Mesendoderm (in vitro differentiated cells): Measurements from ENCODE around the gene TAX1BP3.

Source experiments
- DNase-seq: peaks from one replicate; pipeline ENCODE4 v3.0.0; 2013
- H2AK5ac ChIP-seq: 2 replicates; pipeline ENCODE4 v1.6.1; 2013; ENCODE audit warnings: low read length, inconsistent platforms
- H2BK120ac ChIP-seq: 2 replicates; pipeline ENCODE4 v1.6.1; 2013; ENCODE audit warnings: low read depth, mild to moderate bottlenecking, low read length, moderate library complexity, mixed read lengths
- H2BK15ac ChIP-seq: replicated peaks from 2 replicates; pipeline ENCODE4 v1.6.1; 2013; ENCODE audit warnings: low read depth, mild to moderate bottlenecking, moderate library complexity
- H2BK5ac ChIP-seq: 2 replicates; pipeline ENCODE4 v1.6.1; 2013; ENCODE audit warnings: low read length, inconsistent platforms
- H3K18ac ChIP-seq: 2 replicates; pipeline ENCODE4 v1.6.1; 2013; ENCODE audit warnings: mild to moderate bottlenecking, low read length, mixed read lengths
- H3K23ac ChIP-seq: one replicate; pipeline ENCODE4 v1.6.1; 2013; ENCODE audit warnings: low read length
- H3K27ac ChIP-seq: 2 replicates; pipeline ENCODE4 v1.5.1; 2013; ENCODE audit warnings: low read depth, mild to moderate bottlenecking, inconsistent platforms, low read length, moderate library complexity
- H3K27me3 ChIP-seq: 2 replicates; pipeline ENCODE4 v1.6.1; 2013; ENCODE audit warnings: low read length, control low read depth, mild to moderate bottlenecking, inconsistent platforms; ENCODE audit not compliant: insufficient read depth, poor library complexity
- H3K36me3 ChIP-seq: 2 replicates; pipeline ENCODE4 v1.6.1; 2013; ENCODE audit warnings: low read length, inconsistent platforms; ENCODE audit not compliant: control insufficient read depth, insufficient read depth
- H3K4ac ChIP-seq: one replicate; pipeline ENCODE4 v1.6.1; 2013; ENCODE audit warnings: low read depth, mild to moderate bottlenecking, low read length, moderate library complexity
- H3K4me1 ChIP-seq: 2 replicates; pipeline ENCODE4 v1.6.1; 2013; ENCODE audit warnings: low read depth, low read length, inconsistent platforms; ENCODE audit not compliant: control insufficient read depth
- H3K4me2 ChIP-seq: 2 replicates; pipeline ENCODE4 v1.6.1; 2013; ENCODE audit warnings: low read length
- H3K4me3 ChIP-seq: 2 replicates; pipeline ENCODE4 v1.5.1; 2013; ENCODE audit warnings: mild to moderate bottlenecking, low read length
- H3K56ac ChIP-seq: one replicate; pipeline ENCODE4 v1.6.1; 2013; ENCODE audit warnings: low read length
- H3K79me1 ChIP-seq: 2 replicates; pipeline ENCODE4 v1.6.1; 2013; ENCODE audit warnings: low read length, inconsistent platforms
- H3K79me2 ChIP-seq: 2 replicates; pipeline ENCODE4 v1.6.1; 2013; ENCODE audit warnings: mild to moderate bottlenecking, low read length; ENCODE audit not compliant: control insufficient read depth, insufficient read depth
- H3K9ac ChIP-seq: 2 replicates; pipeline ENCODE4 v1.6.1; 2013; ENCODE audit warnings: low read length, inconsistent platforms
- H4K5ac ChIP-seq: one replicate; pipeline ENCODE4 v1.6.1; 2013; ENCODE audit warnings: low read length
- H4K8ac ChIP-seq: one replicate; pipeline ENCODE4 v1.6.1; 2013; ENCODE audit warnings: low read depth, mild to moderate bottlenecking, control low read depth, low read length, moderate library complexity
- WGBS: extraction: QIAGEN DNeasy Blood & Tissue Kit; methylation state at CpG from one replicate; pipeline ENCODE4 v1.1.7; 2013; ENCODE audit warnings: low lambda C conversion rate, missing lambda C conversion rate; ENCODE audit not compliant: insufficient coverage; ENCODE audit errors: extremely low coverage; 5-methylcytosine and 5-hydroxymethylcytosine counted together

TAX1BP3 gene

GRCh38 chr17:3645310-3645709, 23.1 kb downstream of the TAX1BP3 start:
- Histone ChIP-seq H3K79me2 (no peaks in the 10 kb centered on the region), H3K23ac (no peak overlapping the region), H2BK120ac (no peak overlapping the region), H3K27ac (no peak overlapping the region), H3K36me3 (peaks cover 1% of the 10 kb centered on the region), H3K4ac (no peak overlapping the region), H3K79me1 (no peaks in the 10 kb centered on the region), H2AK5ac (no peak overlapping the region), H2BK5ac (no peak overlapping the region), H2BK15ac (no peak overlapping the region), H4K5ac (no peak overlapping the region), H3K56ac (no peak overlapping the region), H3K4me1 (no peaks in the 10 kb centered on the region), H3K9ac (no peak overlapping the region), H3K4me3 (no peak overlapping the region), H3K4me2 (no peak overlapping the region), H4K8ac (no peak overlapping the region), H3K27me3 (no peaks in the 10 kb centered on the region), H3K18ac (no peak overlapping the region)
- DNase-seq: no peak
- no CpG with 5 or more reads among the region's 5 CpGs for WGBS

DNA sequence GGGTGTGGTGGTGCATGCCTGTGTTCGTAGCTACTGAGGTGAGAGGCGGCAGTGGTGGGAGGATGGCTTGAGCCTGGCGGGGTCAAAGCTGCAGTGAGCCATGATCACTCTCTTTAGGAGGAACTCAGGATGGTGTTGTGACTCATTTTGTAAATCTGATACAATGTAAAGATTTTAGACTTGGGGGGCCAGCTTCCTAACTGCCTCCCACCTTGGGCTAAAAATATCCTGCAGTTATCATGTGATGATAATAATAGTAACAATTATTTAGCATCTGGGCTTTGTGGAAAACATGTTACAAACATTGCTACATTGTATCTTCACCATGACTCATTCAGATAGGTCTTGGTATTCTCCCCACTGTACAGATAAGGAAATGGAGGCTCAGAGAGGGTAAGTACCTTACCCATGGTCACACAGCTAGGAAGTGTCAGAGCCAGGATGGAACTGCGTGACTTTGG, 24.5 kb downstream of the TAX1BP3 start:
- no peaks in the 10 kb centered on the region for H3K79me2 ChIP-seq
- WGBS: no CpG with 5 or more reads among the region's 4 CpGs
- H3K27me3 ChIP-seq: no peaks in the 10 kb centered on the region
- H3K4ac ChIP-seq: no peak overlapping the region
- H2BK120ac ChIP-seq: no peak overlapping the region
- H3K56ac ChIP-seq: no peak overlapping the region
- no peak overlapping the region for H3K4me2 ChIP-seq
- H2BK5ac ChIP-seq: no peak overlapping the region
- H3K27ac ChIP-seq: no peak overlapping the region
- H3K4me3 ChIP-seq: no peak overlapping the region
- no peak overlapping the region for H2BK15ac ChIP-seq
- peaks cover 2% of the 10 kb centered on the region for H3K36me3 ChIP-seq
- no peaks in the 10 kb centered on the region for H3K79me1 ChIP-seq
- H3K23ac ChIP-seq: no peak overlapping the region
- no peak overlapping the region for H4K5ac ChIP-seq
- no peak overlapping the region for H2AK5ac ChIP-seq
- H4K8ac ChIP-seq: no peak overlapping the region
- no peak overlapping the region for H3K18ac ChIP-seq
- no peak overlapping the region for H3K9ac ChIP-seq
- H3K4me1 ChIP-seq: no peaks in the 10 kb centered on the region
- DNase-seq: no peak

- no peak overlapping the region for H4K5ac ChIP-seq
- no peak overlapping the region for H4K8ac ChIP-seq
- H2AK5ac ChIP-seq: no peak overlapping the region
- no peak overlapping the region for H2BK120ac ChIP-seq
- no peak overlapping the region for H3K23ac ChIP-seq
- H3K79me1 ChIP-seq: no peaks in the 10 kb centered on the region
- H3K4me1 ChIP-seq: no peaks in the 10 kb centered on the region
- H2BK5ac ChIP-seq: no peak overlapping the region
- no peak overlapping the region for H3K27ac ChIP-seq
- peaks cover 2% of the 10 kb centered on the region for H3K36me3 ChIP-seq
- no peak overlapping the region for H2BK15ac ChIP-seq
- H3K18ac ChIP-seq: no peak overlapping the region
- WGBS: no CpG with 5 or more reads among the region's 19 CpGs
- no peak overlapping the region for H3K4ac ChIP-seq
- no peak overlapping the region for H3K4me3 ChIP-seq
- H3K4me2 ChIP-seq: no peak overlapping the region
- no peak overlapping the region for H3K9ac ChIP-seq
- no peak overlapping the region for H3K56ac ChIP-seq
- H3K27me3 ChIP-seq: no peaks in the 10 kb centered on the region
- DNase-seq: peak; percentile 63
- no peaks in the 10 kb centered on the region for H3K79me2 ChIP-seq
Observed at GRCh38 chr17:3641717-3642486, 26.5 kb downstream of the TAX1BP3 start.

DNA sequence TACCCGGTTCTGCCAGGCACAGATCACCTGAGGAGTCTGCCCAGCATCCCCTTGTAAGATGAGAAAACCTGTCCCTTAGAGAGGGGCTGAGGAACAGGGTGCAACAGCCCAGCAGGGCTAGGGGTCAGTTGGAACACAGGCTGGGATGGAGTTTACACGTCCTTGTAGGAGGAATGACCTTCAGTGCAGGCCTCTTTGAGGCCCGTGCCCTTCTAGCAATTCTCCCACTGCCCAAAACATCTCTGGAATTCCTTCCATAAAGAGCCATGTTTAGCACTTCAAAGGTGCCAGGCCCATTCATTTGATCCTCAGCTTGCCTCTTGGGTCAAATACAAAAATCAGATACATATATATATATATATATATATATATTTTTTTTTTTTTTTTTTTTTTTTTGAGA, 27.4 kb downstream of the TAX1BP3 start:
- H2BK120ac ChIP-seq: no peak overlapping the region
- no peak overlapping the region for H2BK5ac ChIP-seq
- H3K4ac ChIP-seq: no peak overlapping the region
- no peak overlapping the region for H3K27ac ChIP-seq
- no peak overlapping the region for H3K4me2 ChIP-seq
- peak; percentile 26 for DNase-seq
- H3K18ac ChIP-seq: no peak overlapping the region
- H3K36me3 ChIP-seq: peaks cover 2% of the 10 kb centered on the region
- H3K56ac ChIP-seq: no peak overlapping the region
- no CpG with 5 or more reads among the region's 3 CpGs for WGBS
- no peak overlapping the region for H2AK5ac ChIP-seq
- H3K4me1 ChIP-seq: no peaks in the 10 kb centered on the region
- no peak overlapping the region for H3K4me3 ChIP-seq
- H3K9ac ChIP-seq: no peak overlapping the region
- no peak overlapping the region for H2BK15ac ChIP-seq
- no peak overlapping the region for H3K23ac ChIP-seq
- H3K27me3 ChIP-seq: no peaks in the 10 kb centered on the region
- no peak overlapping the region for H4K5ac ChIP-seq
- H3K79me1 ChIP-seq: no peaks in the 10 kb centered on the region
- no peak overlapping the region for H4K8ac ChIP-seq
- H3K79me2 ChIP-seq: no peaks in the 10 kb centered on the region

DNA sequence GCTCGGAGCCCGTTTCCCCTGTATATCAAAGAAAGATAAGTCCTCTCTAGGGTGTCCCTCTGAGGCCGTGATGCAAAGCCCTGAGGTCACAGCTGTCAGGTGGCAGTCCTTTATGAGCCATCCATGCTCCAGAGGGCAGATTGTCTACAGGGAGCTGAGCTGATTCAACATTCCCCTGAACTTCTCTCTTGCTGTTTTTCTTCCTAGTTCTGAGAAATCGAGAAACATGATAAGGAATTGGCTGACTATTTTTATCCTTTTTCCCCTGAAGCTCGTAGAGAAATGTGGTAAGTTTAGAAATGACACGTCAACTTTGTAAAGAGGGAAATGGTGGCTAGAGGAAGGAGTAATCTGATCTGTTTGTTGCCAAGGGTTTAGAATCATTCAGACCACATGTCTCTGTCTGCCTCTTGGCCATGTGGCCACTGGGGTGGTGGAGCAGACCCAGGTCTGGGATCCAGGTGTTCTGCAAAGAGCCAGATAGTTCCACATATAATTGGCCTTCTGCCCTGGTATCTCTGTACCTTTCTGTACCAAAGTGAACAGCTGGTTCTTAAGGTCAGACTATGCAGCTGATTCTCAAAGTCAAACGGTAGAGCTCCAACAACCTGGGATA, 28.3 kb downstream of the TAX1BP3 start:
- Histone ChIP-seq H3K79me2 (no peaks in the 10 kb centered on the region), H3K79me1 (no peaks in the 10 kb centered on the region), H3K56ac (no peak overlapping the region), H4K5ac (no peak overlapping the region), H3K27ac (no peak overlapping the region), H3K4ac (no peak overlapping the region), H2BK120ac (no peak overlapping the region), H3K18ac (no peak overlapping the region), H3K4me1 (no peaks in the 10 kb centered on the region), H2AK5ac (no peak overlapping the region), H3K27me3 (no peaks in the 10 kb centered on the region), H3K4me3 (no peak overlapping the region), H3K9ac (no peak overlapping the region), H3K36me3 (peaks cover 2% of the 10 kb centered on the region), H3K23ac (no peak overlapping the region), H3K4me2 (no peak overlapping the region), H2BK5ac (no peak overlapping the region), H2BK15ac (no peak overlapping the region), H4K8ac (no peak overlapping the region)
- peak; percentile 56 for DNase-seq
- WGBS: no CpG with 5 or more reads among the region's 7 CpGs
